Smooth muscle cell (in vitro differentiated cells): ENCODE results near the gene NFS1. TPM values are rescaled to one million over a fixed set of nuclear protein-coding genes. Genes with fewer than 3 reads are reported as not detected.

Source experiments
- DNase-seq: peaks from one replicate; lab custom pipeline; 2025; ENCODE audit not compliant: unreplicated experiment; lab: John Stamatoyannopoulos, UW
- H2AFZ ChIP-seq: fragments of 200-600 bp; sonication (generic); 2 replicates; pipeline ENCODE4 v1.6.0; 2016; ENCODE audit warnings: antibody characterized with exemption, low read depth, mild to moderate bottlenecking
- H3F3A ChIP-seq: fragments of 200-600 bp; sonication (generic); 2 replicates; pipeline ENCODE4 v1.6.0; 2017; ENCODE audit warnings: antibody characterized with exemption, low read depth
- H3K27ac ChIP-seq: fragments of 200-600 bp; sonication (generic); 2 replicates; pipeline ENCODE4 v1.5.1; 2016; ENCODE audit warnings: low read depth, mild to moderate bottlenecking
- H3K27me3 ChIP-seq: fragments of 200-600 bp; sonication (generic); 2 replicates; pipeline ENCODE4 v1.6.1; 2016; ENCODE audit warnings: low read depth, mild to moderate bottlenecking
- H3K36me3 ChIP-seq: fragments of 200-600 bp; sonication (generic); 2 replicates; pipeline ENCODE4 v1.5.1; 2016; ENCODE audit warnings: low read depth
- H3K4me1 ChIP-seq: fragments of 200-600 bp; sonication (generic); 2 replicates; pipeline ENCODE4 v1.5.1; 2016; ENCODE audit warnings: low read depth
- H3K4me2 ChIP-seq: fragments of 200-600 bp; sonication (generic); 2 replicates; pipeline ENCODE4 v1.6.0; 2016; ENCODE audit warnings: mild to moderate bottlenecking
- H3K4me3 ChIP-seq: fragments of 200-600 bp; sonication (generic); 2 replicates; pipeline ENCODE4 v1.5.1; 2016; ENCODE audit warnings: mild to moderate bottlenecking
- H3K79me2 ChIP-seq: fragments of 200-600 bp; sonication (generic); 2 replicates; pipeline ENCODE4 v1.6.0; 2016; ENCODE audit warnings: low read depth, mild to moderate bottlenecking
- H3K9ac ChIP-seq: fragments of 200-600 bp; sonication (generic); 2 replicates; pipeline ENCODE4 v1.6.0; 2016; ENCODE audit warnings: low read depth
- H3K9me3 ChIP-seq: fragments of 200-600 bp; sonication (generic); replicated peaks from 2 replicates; pipeline ENCODE4 v1.5.1; 2016; ENCODE audit warnings: low read depth
- H4K20me1 ChIP-seq: fragments of 200-600 bp; sonication (generic); 2 replicates; pipeline ENCODE4 v1.6.0; 2016; ENCODE audit warnings: low read depth
- WGBS: methylation state at CpG from one replicate; pipeline ENCODE4 v1.1.7; 2016; ENCODE audit warnings: low lambda C conversion rate; 5-methylcytosine and 5-hydroxymethylcytosine counted together
- polyA plus RNA-seq: library from polyadenylated mRNA; unstranded; fragments of >200 nt; fragmentation: Nextera tagmentation; extraction: Ambion mirVana; gene quantifications from 2 replicates; pipeline ENCODE4 v1.2.1, GENCODE V29; 2016
- total RNA-seq: library from RNA; depleted of rRNA; stranded (reverse); fragments of >200 nt; gene quantifications from 2 replicates; pipeline ENCODE4 v1.2.3, GENCODE V29; 2014
- TF ChIP-seq, protein P1 (sequence below): fragments of 200-600 bp; sonication (generic); IDR thresholded peaks from 2 replicates; pipeline ENCODE4 v1.5.1; 2017; ENCODE audit warnings: borderline replicate concordance, mild to moderate bottlenecking, antibody characterized with exemption; ENCODE audit not compliant: insufficient read depth, poor library complexity, severe bottlenecking

The NFS1 gene
- total and polyA plus RNA-seq, 2 experiments from 2014 or later = 25.3 to 35.1 TPM

DNA sequence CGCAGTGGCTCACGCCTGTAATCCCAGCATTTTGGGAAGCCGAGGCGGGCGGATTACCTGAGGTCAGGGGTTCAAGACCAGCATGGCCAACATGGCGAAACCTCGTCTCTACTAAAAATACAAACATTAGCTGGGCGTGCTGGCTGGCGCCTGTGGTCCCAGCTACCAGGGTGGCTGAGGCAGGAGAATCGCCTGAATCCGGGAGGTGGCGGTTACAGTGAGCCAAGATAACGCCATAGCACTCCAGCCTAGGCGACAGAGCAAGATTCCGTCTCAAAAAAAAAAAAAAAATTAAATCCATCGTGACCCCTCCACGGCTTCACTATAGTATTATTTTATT lies 33.2 kb downstream of the NFS1 start:
- no peaks in the 10 kb centered on the region for H3K9me3 ChIP-seq
- H3K4me2 ChIP-seq = no peak overlapping the region
- WGBS = over 99% methylated on average over 17 of the region's 17 CpGs
- H3K27me3 ChIP-seq = no peaks in the 10 kb centered on the region
- H2AFZ ChIP-seq = no peak overlapping the region
- peaks cover 38% of the 10 kb centered on the region for H3K79me2 ChIP-seq
- H3K27ac ChIP-seq = no peak overlapping the region
- TF ChIP-seq, protein P1, sequence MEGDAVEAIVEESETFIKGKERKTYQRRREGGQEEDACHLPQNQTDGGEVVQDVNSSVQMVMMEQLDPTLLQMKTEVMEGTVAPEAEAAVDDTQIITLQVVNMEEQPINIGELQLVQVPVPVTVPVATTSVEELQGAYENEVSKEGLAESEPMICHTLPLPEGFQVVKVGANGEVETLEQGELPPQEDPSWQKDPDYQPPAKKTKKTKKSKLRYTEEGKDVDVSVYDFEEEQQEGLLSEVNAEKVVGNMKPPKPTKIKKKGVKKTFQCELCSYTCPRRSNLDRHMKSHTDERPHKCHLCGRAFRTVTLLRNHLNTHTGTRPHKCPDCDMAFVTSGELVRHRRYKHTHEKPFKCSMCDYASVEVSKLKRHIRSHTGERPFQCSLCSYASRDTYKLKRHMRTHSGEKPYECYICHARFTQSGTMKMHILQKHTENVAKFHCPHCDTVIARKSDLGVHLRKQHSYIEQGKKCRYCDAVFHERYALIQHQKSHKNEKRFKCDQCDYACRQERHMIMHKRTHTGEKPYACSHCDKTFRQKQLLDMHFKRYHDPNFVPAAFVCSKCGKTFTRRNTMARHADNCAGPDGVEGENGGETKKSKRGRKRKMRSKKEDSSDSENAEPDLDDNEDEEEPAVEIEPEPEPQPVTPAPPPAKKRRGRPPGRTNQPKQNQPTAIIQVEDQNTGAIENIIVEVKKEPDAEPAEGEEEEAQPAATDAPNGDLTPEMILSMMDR = no peak
- peaks cover 26% of the 10 kb centered on the region for H3K4me1 ChIP-seq
- H4K20me1 ChIP-seq = peaks cover 32% of the 10 kb centered on the region
- no peak overlapping the region for H3K9ac ChIP-seq
- H3F3A ChIP-seq = no peaks in the 10 kb centered on the region
- DNase-seq = no peak
- no peak overlapping the region for H3K4me3 ChIP-seq
- H3K36me3 ChIP-seq = no peaks in the 10 kb centered on the region

- Histone ChIP-seq H3K9me3 (no peaks in the 10 kb centered on the region), H3K27me3 (no peaks in the 10 kb centered on the region), H4K20me1 (peaks cover 45% of the 10 kb centered on the region), H3K36me3 (no peaks in the 10 kb centered on the region), H3K27ac (peak within 1 kb of the TSS; percentile 93), H2AFZ (peak within 1 kb of the TSS; percentile 57), H3K4me2 (peak within 1 kb of the TSS; percentile 95), H3K4me3 (peak within 1 kb of the TSS; percentile 80), H3K79me2 (peaks cover 51% of the 10 kb centered on the region), H3F3A (no peaks in the 10 kb centered on the region), H3K9ac (peak within 1 kb of the TSS; percentile 97), H3K4me1 (peaks cover 37% of the 10 kb centered on the region)
- DNase-seq = peak; percentile 80
- WGBS = under 1% methylated on average over 57 of the region's 61 CpGs
- TF ChIP-seq, protein P1 = no peak
Observed at GRCh38 chr20:35664466-35665206, 34.5 kb downstream of the NFS1 start, which contains the start of the genes CPNE1 and RBM12. TSS of gene CPNE1 (minus strand) at chr20:35664900. CDS start at chr20:35632923, 31,977 bp downstream. TSS of gene RBM12 (minus strand) at chr20:35664900. CDS start at chr20:35655322, 9,578 bp downstream.

- Histone ChIP-seq H4K20me1 (peaks cover 53% of the 10 kb centered on the region), H3K9ac (peak overlapping the region; percentile 97), H3K4me2 (peak overlapping the region; percentile 95), H2AFZ (no peak overlapping the region), H3K4me1 (peaks cover 38% of the 10 kb centered on the region), H3K4me3 (peak overlapping the region; percentile 80), H3K27me3 (no peaks in the 10 kb centered on the region), H3K36me3 (no peaks in the 10 kb centered on the region), H3K27ac (peak overlapping the region; percentile 93), H3K9me3 (no peaks in the 10 kb centered on the region), H3F3A (no peaks in the 10 kb centered on the region), H3K79me2 (peaks cover 59% of the 10 kb centered on the region)
- TF ChIP-seq, protein P1 = no peak
- DNase-seq = no peak
- 1% methylated on average over 28 of the region's 28 CpGs for WGBS
Observed at GRCh38 chr20:35663516-35664465, 35.4 kb downstream of the NFS1 start.
